ENCODE measurements around the gene PRDM15. TPM values are rescaled to one million over a fixed set of nuclear protein-coding genes. Genes with fewer than 3 reads are reported as not detected.

PRDM15 gene
- total and polyA plus RNA-seq, 8 donors: 0.92 to 44.6 (median 3.4) TPM

DNA sequence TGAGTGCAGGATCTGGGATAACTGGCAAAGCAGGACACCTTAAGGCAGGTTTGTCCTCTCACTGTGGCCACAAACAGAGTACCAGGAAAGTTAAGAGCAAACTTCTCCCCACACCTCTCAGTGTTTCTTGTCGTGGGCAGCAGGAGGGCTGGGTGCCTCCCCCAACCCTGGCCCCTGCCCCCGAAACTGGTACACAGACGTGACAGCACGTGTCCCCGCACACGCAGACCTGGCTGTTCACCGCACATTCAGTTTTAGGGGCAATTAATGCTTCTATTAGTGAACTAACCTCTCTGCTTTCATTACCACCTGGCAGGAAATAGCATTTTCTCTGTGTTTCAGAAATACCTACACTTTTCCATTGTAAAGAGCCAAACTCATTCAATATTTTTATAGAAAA is 79.4 kb downstream of the PRDM15 start:
- H3K4me1 ChIP-seq: peaks cover 7 to 16% (median 12%) of the 10 kb centered on the region in 4 donors
- TF ChIP-seq POLR2AphosphoS5 (IDR thresholded peaks at IDR 0.05) (no peak), EP300 (IDR thresholded peaks at IDR 0.05) (no peak), POLR2A (IDR thresholded peaks at IDR 0.05) (no peak)
- TF ChIP-seq, protein P1, sequence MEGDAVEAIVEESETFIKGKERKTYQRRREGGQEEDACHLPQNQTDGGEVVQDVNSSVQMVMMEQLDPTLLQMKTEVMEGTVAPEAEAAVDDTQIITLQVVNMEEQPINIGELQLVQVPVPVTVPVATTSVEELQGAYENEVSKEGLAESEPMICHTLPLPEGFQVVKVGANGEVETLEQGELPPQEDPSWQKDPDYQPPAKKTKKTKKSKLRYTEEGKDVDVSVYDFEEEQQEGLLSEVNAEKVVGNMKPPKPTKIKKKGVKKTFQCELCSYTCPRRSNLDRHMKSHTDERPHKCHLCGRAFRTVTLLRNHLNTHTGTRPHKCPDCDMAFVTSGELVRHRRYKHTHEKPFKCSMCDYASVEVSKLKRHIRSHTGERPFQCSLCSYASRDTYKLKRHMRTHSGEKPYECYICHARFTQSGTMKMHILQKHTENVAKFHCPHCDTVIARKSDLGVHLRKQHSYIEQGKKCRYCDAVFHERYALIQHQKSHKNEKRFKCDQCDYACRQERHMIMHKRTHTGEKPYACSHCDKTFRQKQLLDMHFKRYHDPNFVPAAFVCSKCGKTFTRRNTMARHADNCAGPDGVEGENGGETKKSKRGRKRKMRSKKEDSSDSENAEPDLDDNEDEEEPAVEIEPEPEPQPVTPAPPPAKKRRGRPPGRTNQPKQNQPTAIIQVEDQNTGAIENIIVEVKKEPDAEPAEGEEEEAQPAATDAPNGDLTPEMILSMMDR (IDR thresholded peaks at IDR 0.05): no peak
- H3K4me3 ChIP-seq: no peak overlapping the region
- 93 to 99% (median 95%) methylated on average over 7 of the region's 7 CpGs for WGBS, 5 donors
- H3K27ac ChIP-seq: no peak overlapping the region
- intact Hi-C loops (cut with DNase I; ENCODE audit: low total_unique reads): no loop called here
- H3K9me3 ChIP-seq: no peaks in the 10 kb centered on the region
- no peaks in the 10 kb centered on the region for H3K27me3 ChIP-seq
- no peak for DNase-seq
- peaks cover 11 to 59% (median 52%) of the 10 kb centered on the region in 4 donors for H3K36me3 ChIP-seq

DNA sequence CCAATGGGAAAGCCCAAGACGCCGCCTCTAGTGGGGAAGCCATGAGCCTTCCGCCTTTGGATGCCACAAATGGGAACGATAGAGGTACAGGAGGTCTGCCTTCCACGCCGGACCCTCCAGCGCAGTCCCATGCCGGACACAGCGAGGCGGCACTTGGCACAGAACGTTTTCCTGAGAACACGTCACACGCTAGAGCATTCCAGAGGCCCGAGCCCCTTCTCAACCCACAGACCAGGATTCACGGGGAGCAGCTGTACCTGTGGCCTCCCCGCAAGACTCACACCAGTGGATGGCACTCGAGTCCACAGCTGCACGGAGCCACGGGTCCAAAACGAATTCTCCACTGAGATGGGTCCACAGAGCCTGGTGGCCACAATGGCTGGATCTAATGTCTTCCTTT is 80.8 kb downstream of the PRDM15 start:
- no peak overlapping the region for H3K4me3 ChIP-seq
- H3K4me1 ChIP-seq: peaks cover 4 to 13% (median 8%) of the 10 kb centered on the region in 4 donors
- peaks cover 11 to 49% (median 47%) of the 10 kb centered on the region in 4 donors for H3K36me3 ChIP-seq
- H3K9me3 ChIP-seq: peaks cover 0 to 1% (median 0%) of the 10 kb centered on the region in 4 donors
- no peak overlapping the region for H3K27ac ChIP-seq
- DNase-seq: no peak
- TF ChIP-seq POLR2A (IDR thresholded peaks at IDR 0.05) (no peak), POLR2AphosphoS5 (IDR thresholded peaks at IDR 0.05) (no peak), EP300 (IDR thresholded peaks at IDR 0.05) (no peak)
- TF ChIP-seq, protein P1 (IDR thresholded peaks at IDR 0.05): no peak
- intact Hi-C loops (cut with DNase I; ENCODE audit: low total_unique reads): no loop called here
- 86 to 96% (median 95%) methylated on average over 19 to 20 of the region's 20 CpGs for WGBS, 5 donors
- H3K27me3 ChIP-seq: no peaks in the 10 kb centered on the region

DNA sequence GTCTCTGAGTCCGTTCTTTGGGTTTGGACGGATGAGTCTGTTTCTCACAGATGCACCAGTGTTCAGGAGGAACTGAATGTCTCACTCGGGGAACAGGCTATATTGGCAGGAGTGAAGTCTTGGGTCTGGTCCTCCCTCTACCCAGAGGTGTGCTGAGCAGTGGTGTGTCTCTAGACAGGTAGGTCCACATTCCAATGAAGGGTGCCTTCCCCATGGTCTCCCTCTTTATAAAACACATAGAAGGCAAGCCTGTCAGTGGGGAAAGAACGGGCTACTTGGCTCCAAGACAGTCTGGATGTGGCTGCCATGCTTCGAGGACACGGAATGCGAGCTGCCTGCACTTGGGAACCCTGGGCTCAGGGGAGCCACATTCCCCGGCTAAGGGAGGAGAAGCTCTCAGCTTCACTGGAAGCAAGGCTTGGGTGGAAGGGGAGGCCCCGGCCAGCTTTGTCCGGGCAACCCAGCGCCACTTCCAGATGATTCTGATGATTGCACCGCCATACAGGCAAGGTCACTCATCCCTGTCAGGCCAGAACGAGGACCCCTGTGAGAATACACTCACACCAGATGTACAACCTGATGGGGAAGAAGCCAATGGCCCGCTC is 82.6 kb downstream of the PRDM15 start:
- Histone ChIP-seq H3K27ac (no peak overlapping the region), H3K4me1 (no peaks in the 10 kb centered on the region), H3K36me3 (peaks cover 11 to 37% (median 31%) of the 10 kb centered on the region in 4 donors), H3K27me3 (no peaks in the 10 kb centered on the region), H3K4me3 (no peak overlapping the region), H3K9me3 (peaks cover 0 to 16% (median 13%) of the 10 kb centered on the region in 4 donors)
- WGBS, 5 donors: 94 to 96% (median 95%) methylated on average over 13 to 14 of the region's 14 CpGs
- no peak for DNase-seq
- no peak for TF ChIP-seq EP300 (IDR thresholded peaks at IDR 0.05)
- TF ChIP-seq, protein P1 (IDR thresholded peaks at IDR 0.05): no peak
- TF ChIP-seq POLR2AphosphoS5 (IDR thresholded peaks at IDR 0.05): no peak
- TF ChIP-seq POLR2A (IDR thresholded peaks at IDR 0.05): no peak
- intact Hi-C loops (cut with DNase I; ENCODE audit: low total_unique reads): no loop called here

DNA sequence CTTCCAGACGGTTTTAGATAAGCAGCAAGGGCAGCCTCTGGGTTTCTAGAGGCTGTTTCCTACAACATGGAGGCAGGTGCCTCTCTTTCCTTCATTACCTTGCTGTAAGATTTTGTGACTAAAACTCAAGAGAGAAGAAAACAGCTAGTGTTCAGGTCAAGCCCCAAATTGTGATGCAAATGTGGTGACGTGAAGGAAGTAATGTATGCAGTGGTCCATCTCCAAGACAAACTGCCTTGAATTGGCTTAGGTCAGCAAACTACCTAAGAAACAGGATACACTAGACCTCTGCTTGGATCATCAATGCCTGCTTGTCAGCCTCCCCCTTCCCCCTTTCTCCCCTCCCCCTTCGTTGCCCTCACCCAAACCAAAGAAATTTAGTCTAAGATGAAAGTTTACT is 83.4 kb downstream of the PRDM15 start:
- TF ChIP-seq POLR2AphosphoS5 (IDR thresholded peaks at IDR 0.05) (no peak), POLR2A (IDR thresholded peaks at IDR 0.05) (no peak), EP300 (IDR thresholded peaks at IDR 0.05) (no peak)
- TF ChIP-seq, protein P1 (IDR thresholded peaks at IDR 0.05): no peak
- no peak for DNase-seq
- H3K4me1 ChIP-seq: no peaks in the 10 kb centered on the region
- 33 to 56% (median 53%) methylated on average over 3 of the region's 3 CpGs for WGBS, 5 donors
- H3K36me3 ChIP-seq: peaks cover 4 to 28% (median 23%) of the 10 kb centered on the region in 4 donors
- no peak overlapping the region for H3K27ac ChIP-seq
- intact Hi-C loops (cut with DNase I; ENCODE audit: low total_unique reads): no loop called here
- no peak overlapping the region for H3K4me3 ChIP-seq
- H3K9me3 ChIP-seq: peaks cover 0 to 16% (median 13%) of the 10 kb centered on the region in 4 donors
- no peaks in the 10 kb centered on the region for H3K27me3 ChIP-seq

All from stomach (tissue), 9 donors.